Loucy (cell line): ENCODE results near the gene SERPINB1.
A peak's percentile ranks its signal among the peaks of the same experiment; 100 is the strongest.

Experiments
- H2AFZ ChIP-seq: fragments of 200-600 bp; sonication (generic); 2 replicates; pipeline ENCODE4 v1.6.0; 2016; ENCODE audit warnings: antibody characterized with exemption, mild to moderate bottlenecking, low read length, moderate library complexity
- H3F3A ChIP-seq: fragments of 200-600 bp; 2 replicates; pipeline ENCODE4 v1.6.0; 2016; ENCODE audit warnings: antibody characterized with exemption, low read depth, mild to moderate bottlenecking
- H3K27me3 ChIP-seq: fragments of 200-600 bp; sonication (generic); 2 replicates; pipeline ENCODE4 v1.6.1; 2014; ENCODE audit warnings: low read length, mild to moderate bottlenecking; ENCODE audit not compliant: insufficient read depth, poor library complexity, severe bottlenecking
- H3K36me3 ChIP-seq: fragments of 200-600 bp; sonication (generic); 2 replicates; pipeline ENCODE4 v1.6.1; 2016; ENCODE audit warnings: low read length; ENCODE audit not compliant: insufficient read depth
- H3K4me1 ChIP-seq: fragments of 200-600 bp; sonication (generic); 2 replicates; pipeline ENCODE4 v1.5.1; 2014; ENCODE audit warnings: low read length, mild to moderate bottlenecking; ENCODE audit not compliant: insufficient read depth, poor library complexity, severe bottlenecking
- H3K4me2 ChIP-seq: fragments of 200-600 bp; sonication (generic); 2 replicates; pipeline ENCODE4 v1.6.0; 2014; ENCODE audit warnings: antibody characterized with exemption, low read length, low read depth, mild to moderate bottlenecking; ENCODE audit not compliant: poor library complexity, severe bottlenecking
- H3K4me3 ChIP-seq: fragments of 200-600 bp; sonication (generic); 2 replicates; pipeline ENCODE4 v1.5.1; 2014; ENCODE audit warnings: low read length, mild to moderate bottlenecking, mixed read lengths; ENCODE audit not compliant: poor library complexity, severe bottlenecking
- H3K79me2 ChIP-seq: fragments of 200-600 bp; sonication (generic); 2 replicates; pipeline ENCODE4 v1.6.1; 2014; ENCODE audit warnings: low read length; ENCODE audit not compliant: insufficient read depth
- H3K9ac ChIP-seq: fragments of 200-600 bp; sonication (generic); 2 replicates; pipeline ENCODE4 v1.6.0; 2014; ENCODE audit warnings: mild to moderate bottlenecking, low read depth, low read length, moderate library complexity; ENCODE audit not compliant: poor library complexity, severe bottlenecking
- H3K9me2 ChIP-seq: fragments of 200-600 bp; sonication (generic); replicated peaks from 2 replicates; pipeline ENCODE4 v1.6.1; 2016; ENCODE audit warnings: low read depth, low read length, mixed read lengths
- H3K9me3 ChIP-seq: fragments of 200-600 bp; sonication (generic); 2 replicates; pipeline ENCODE4 v1.6.1; 2014; ENCODE audit warnings: mild to moderate bottlenecking, antibody characterized with exemption, low read length, low read depth; ENCODE audit not compliant: insufficient read depth
- H4K20me1 ChIP-seq: fragments of 200-600 bp; sonication (generic); 2 replicates; pipeline ENCODE4 v1.6.0; 2014; ENCODE audit warnings: antibody characterized with exemption, low read length, mild to moderate bottlenecking; ENCODE audit not compliant: insufficient read depth, poor library complexity, severe bottlenecking
- EZH2phosphoT487 ChIP-seq: fragments of 200-600 bp; IDR thresholded peaks from 2 replicates; pipeline ENCODE4 v1.6.1; 2018; ENCODE audit warnings: antibody characterized with exemption, mild to moderate bottlenecking, moderate library complexity, borderline replicate concordance
- TF ChIP-seq, protein P1 (sequence below): fragments of 200-600 bp; sonication (generic); conservative IDR thresholded peaks from 2 replicates; pipeline ENCODE4 v1.5.1; 2014; ENCODE audit warnings: mild to moderate bottlenecking, antibody characterized with exemption, low read length

Gene SERPINB1

DNA sequence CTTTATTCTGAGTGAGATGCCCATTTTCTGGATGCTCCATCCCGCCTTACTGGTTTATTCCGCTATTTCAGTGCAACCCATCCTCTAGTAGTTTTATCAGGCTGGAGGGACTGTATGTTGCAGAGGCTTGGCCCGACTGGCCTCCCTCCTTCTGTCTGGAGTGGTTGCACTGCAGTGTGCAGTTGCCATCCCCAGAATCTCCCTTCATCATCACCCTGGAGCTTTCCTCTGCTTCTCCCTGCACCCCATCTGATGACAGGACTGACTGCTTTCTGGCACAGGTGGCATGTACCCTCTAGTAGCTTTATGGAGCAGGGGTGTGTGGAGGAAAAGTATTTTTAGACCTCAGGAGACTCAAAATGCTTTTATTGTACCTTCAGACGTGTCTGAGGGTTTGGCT lies 55.4 kb downstream of the SERPINB1 start:
- H3K9me2 ChIP-seq = no peaks in the 10 kb centered on the region
- H3K36me3 ChIP-seq = peaks cover 50% of the 10 kb centered on the region; the same call in 1 of the 2 replicates
- H3K4me2 ChIP-seq = no peak overlapping the region
- no peaks in the 10 kb centered on the region for H3F3A ChIP-seq
- H3K4me3 ChIP-seq = no peak overlapping the region
- H3K9ac ChIP-seq = no peak overlapping the region
- H3K27me3 ChIP-seq = no peaks in the 10 kb centered on the region
- H2AFZ ChIP-seq = no peak overlapping the region
- peaks cover 55% of the 10 kb centered on the region for H3K79me2 ChIP-seq
- peaks cover 34% of the 10 kb centered on the region for H3K4me1 ChIP-seq
- no peaks in the 10 kb centered on the region for H4K20me1 ChIP-seq
- TF ChIP-seq, protein P1, sequence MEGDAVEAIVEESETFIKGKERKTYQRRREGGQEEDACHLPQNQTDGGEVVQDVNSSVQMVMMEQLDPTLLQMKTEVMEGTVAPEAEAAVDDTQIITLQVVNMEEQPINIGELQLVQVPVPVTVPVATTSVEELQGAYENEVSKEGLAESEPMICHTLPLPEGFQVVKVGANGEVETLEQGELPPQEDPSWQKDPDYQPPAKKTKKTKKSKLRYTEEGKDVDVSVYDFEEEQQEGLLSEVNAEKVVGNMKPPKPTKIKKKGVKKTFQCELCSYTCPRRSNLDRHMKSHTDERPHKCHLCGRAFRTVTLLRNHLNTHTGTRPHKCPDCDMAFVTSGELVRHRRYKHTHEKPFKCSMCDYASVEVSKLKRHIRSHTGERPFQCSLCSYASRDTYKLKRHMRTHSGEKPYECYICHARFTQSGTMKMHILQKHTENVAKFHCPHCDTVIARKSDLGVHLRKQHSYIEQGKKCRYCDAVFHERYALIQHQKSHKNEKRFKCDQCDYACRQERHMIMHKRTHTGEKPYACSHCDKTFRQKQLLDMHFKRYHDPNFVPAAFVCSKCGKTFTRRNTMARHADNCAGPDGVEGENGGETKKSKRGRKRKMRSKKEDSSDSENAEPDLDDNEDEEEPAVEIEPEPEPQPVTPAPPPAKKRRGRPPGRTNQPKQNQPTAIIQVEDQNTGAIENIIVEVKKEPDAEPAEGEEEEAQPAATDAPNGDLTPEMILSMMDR = no peak
- TF ChIP-seq EZH2phosphoT487 = no peak
- H3K9me3 ChIP-seq = no peaks in the 10 kb centered on the region

DNA sequence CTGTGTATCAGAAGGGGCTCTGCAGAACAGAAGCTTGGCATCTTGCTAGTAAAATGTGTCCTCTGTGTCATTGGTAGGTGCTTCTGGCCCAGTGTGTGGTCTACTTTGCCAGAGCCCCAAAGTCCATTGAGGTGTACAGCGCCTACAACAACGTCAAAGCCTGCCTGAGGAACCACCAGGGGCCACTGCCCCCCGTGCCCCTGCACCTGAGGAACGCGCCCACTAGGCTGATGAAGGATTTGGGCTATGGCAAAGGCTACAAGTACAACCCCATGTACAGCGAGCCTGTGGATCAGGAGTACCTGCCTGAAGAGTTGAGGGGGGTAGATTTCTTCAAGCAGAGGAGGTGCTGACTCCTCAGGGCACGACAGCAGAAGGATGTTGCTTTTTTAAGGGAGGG lies 56.7 kb downstream of the SERPINB1 start:
- Histone ChIP-seq H3K36me3 (peaks cover 64% of the 10 kb centered on the region; the same call in 1 of the 2 replicates), H3F3A (no peaks in the 10 kb centered on the region), H3K9me2 (no peaks in the 10 kb centered on the region), H3K9me3 (no peaks in the 10 kb centered on the region), H3K79me2 (peaks cover 68% of the 10 kb centered on the region), H3K4me3 (peak overlapping the region; percentile 51), H2AFZ (no peak overlapping the region), H3K4me2 (peak overlapping the region; percentile 70), H3K9ac (peak overlapping the region; percentile 55), H3K4me1 (peaks cover 34% of the 10 kb centered on the region), H3K27me3 (no peaks in the 10 kb centered on the region), H4K20me1 (no peaks in the 10 kb centered on the region)
- TF ChIP-seq, protein P1 = no peak
- no peak for TF ChIP-seq EZH2phosphoT487

DNA sequence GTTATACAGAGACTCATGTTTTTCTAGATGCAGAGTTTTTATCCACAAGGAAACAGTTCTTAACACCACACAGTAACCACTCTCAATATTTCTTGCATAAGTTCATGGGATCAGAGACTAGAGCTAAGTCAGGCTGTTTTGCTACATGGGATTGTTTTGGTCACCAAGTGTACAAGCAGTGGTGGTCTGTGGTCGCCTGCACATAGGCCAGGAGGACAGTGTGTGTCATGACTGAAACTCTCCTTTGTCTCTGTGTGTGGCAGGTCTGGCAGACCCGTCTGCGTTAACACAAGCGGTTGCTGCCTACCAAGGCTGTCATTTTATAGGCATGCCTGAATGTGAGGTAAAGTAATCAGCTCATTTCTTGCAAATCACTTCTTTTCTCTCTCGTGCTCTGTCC lies 57.6 kb downstream of the SERPINB1 start:
- no peak for TF ChIP-seq EZH2phosphoT487
- TF ChIP-seq, protein P1 = no peak
- Histone ChIP-seq H3K79me2 (peaks cover 77% of the 10 kb centered on the region), H3K4me1 (peaks cover 34% of the 10 kb centered on the region)

More for the DNA sequence above, 57.6 kb downstream of the SERPINB1 start:
- Histone ChIP-seq H3K4me3 (peak overlapping the region; percentile 51), H3F3A (no peaks in the 10 kb centered on the region), H4K20me1 (no peaks in the 10 kb centered on the region), H3K27me3 (no peaks in the 10 kb centered on the region), H3K36me3 (peaks cover 72% of the 10 kb centered on the region; the same call in 1 of the 2 replicates), H3K9me2 (no peaks in the 10 kb centered on the region), H3K9ac (peak overlapping the region; percentile 55), H2AFZ (no peak overlapping the region), H3K4me2 (peak overlapping the region; percentile 70), H3K9me3 (no peaks in the 10 kb centered on the region)
